Retinal pigment epithelial cell (primary cell): ENCODE results near the gene RGSL1.

ENCODE experiments used
- DNase-seq: peaks from one replicate; pipeline ENCODE4 v3.0.0-alpha.2; 2010; ENCODE audit warnings: low read depth
- H3K4me3 ChIP-seq: 2 replicates; pipeline ENCODE4 v1.5.1; 2011; ENCODE audit warnings: mild to moderate bottlenecking, low read length, control low read depth, moderate library complexity
- CTCF ChIP-seq: conservative IDR thresholded peaks from 2 replicates; pipeline ENCODE4 v1.5.1; 2011; ENCODE audit warnings: low read depth, low read length, control low read depth, inconsistent platforms

Gene RGSL1

DNA sequence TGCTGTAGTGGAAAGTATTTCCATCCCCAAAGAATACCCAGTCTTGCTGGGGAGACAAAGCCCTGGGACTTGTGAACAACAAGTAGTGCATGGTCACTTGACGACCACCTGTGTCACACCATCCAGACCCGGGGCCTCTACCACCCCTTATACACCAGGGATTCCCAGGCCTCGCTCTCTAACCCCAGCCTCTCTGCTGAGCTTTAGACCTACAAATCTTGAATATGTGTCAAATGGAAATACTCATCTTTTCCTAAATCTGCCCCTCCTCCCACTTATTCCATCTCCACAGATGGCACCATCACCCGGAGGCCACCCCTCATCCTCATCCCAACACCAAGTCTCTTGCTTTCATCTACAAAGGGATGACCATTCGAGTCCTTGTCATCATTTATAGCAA lies 140.0 kb downstream of the RGSL1 start:
- no peak for TF ChIP-seq CTCF
- no peak for DNase-seq
- H3K4me3 ChIP-seq: no peak overlapping the region

GRCh38 chr1:182595641-182596240 lies 145.8 kb downstream of the RGSL1 start:
- peak; percentile 97 for TF ChIP-seq CTCF
- no peak overlapping the region for H3K4me3 ChIP-seq
- DNase-seq: peak; percentile 75

DNA sequence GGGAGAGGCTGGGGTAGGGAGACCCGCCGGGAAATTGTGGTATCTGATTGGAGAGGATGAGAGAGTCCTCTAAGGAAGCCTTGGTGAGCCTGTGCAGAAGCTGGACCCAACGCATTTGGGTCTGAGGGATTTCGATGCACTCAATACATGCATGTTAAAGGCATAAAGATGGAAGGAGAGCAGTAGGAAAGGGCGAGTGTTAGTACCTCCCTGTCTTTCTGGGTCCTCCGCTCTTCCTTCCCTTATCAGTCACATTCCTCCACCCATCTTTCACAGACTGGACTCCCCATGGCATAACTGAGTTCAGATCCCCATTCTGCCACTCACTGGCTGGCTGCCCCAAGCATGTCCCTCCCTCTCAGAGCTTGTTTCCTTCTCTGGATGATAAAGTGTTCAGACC lies 147.0 kb downstream of the RGSL1 start:
- no peak overlapping the region for H3K4me3 ChIP-seq
- TF ChIP-seq CTCF: no peak
- DNase-seq: no peak

DNA sequence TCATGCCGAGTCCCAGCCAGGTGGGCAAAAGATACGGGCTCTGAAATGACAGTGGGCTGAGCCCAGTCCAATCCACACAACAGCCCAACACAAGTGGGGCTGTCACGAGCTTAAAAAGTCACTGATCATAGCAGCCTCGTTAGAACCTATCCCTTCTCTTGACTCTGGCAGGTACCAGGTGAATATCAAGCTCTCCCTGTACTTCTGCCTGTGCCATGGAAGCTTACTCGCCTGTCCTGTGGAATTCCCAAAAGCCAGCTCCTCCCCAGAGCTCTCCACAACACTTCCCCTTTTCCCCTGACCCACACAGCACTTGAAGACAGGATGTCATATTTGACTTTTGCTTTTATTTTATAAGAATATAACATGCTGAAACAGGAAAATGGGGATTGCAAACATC lies 148.3 kb downstream of the RGSL1 start:
- no peak for TF ChIP-seq CTCF
- DNase-seq: no peak
- H3K4me3 ChIP-seq: no peak overlapping the region

- no peak for DNase-seq
- no peak overlapping the region for H3K4me3 ChIP-seq
- TF ChIP-seq CTCF: peak; percentile 50
Observed at GRCh38 chr1:182599339-182599738, 149.4 kb downstream of the RGSL1 start.

- no peak for DNase-seq
- TF ChIP-seq CTCF: no peak
- H3K4me3 ChIP-seq: no peak overlapping the region
Observed at GRCh38 chr1:182600036-182600713, 150.2 kb downstream of the RGSL1 start.
